OCI-LY1 (cell line): ENCODE results near the gene LMF1.

ENCODE experiments used
- CTCF ChIP-seq: fragments of 200-600 bp; sonication (generic), shearing (Covaris generic); IDR thresholded peaks from 2 replicates; pipeline ENCODE4 v1.5.1; 2017; ENCODE audit warnings: mild to moderate bottlenecking, antibody characterized with exemption, low read length, moderate library complexity, mixed read lengths
- EZH2 ChIP-seq: fragments of 200-600 bp; sonication (generic), shearing (Covaris generic); IDR thresholded peaks from 2 replicates; pipeline ENCODE4 v1.8.0; 2017; ENCODE audit warnings: borderline replicate concordance, mixed run types, mild to moderate bottlenecking, antibody characterized with exemption, low read length, moderate library complexity, mixed read lengths

DNA sequence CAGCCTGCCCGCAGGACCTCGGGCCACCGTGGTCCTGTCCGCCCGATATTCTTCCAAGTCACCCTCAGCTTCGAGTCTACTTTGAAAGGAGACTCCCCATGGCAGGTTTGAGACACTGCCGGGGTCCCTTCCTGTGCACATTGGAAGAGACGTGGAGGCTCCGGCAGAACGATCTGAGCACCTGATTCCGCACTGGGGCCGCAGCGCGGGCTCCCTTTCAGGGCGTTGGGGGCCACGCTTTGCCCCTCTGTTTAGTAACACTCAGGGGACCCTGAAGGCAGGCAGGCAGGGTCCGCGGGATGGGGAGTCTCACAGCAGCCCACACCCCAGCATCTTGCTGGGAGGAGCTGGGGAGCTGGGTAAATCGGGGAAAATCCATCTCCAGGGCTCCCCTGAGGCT lies 41.4 kb upstream of the LMF1 start:
- TF ChIP-seq CTCF, result no peak
- no peak for TF ChIP-seq EZH2
